Stimulated activated effector memory CD8-positive, alpha-beta T cell treated with anti-CD3 and anti-CD28 coated beads, Interleukin-12 subunit alpha, Interleukin-12 subunit beta, amount 100 ng/mL, for 72 hours (primary cell): ENCODE results near the gene CYTH4.
"Not testable (repeated sequence)": the region's sequence is repeated elsewhere in the genome, so short reads cannot be mapped to it uniquely, and the experiment has no call there.

Source experiments
- ATAC-seq: fragments of 150-1000 bp; cut with Tn5 transposase; 2 replicates; pipeline ENCODE4 v1.10.0; 2021
- DNase-seq, 2 donors: peaks; one replicate each; pipeline ENCODE4 v3.0.0; 2021 to 2022; ENCODE audit warnings: low spot score in 2 of 2
- H3K27ac Mint-ChIP-seq: one replicate; pipeline ENCODE4 v1.8.0; 2022; ENCODE audit warnings: mild to moderate bottlenecking, mixed read lengths
- H3K36me3 Mint-ChIP-seq: one replicate; pipeline ENCODE4 v1.8.0; 2022; ENCODE audit warnings: mild to moderate bottlenecking, mixed read lengths
- H3K4me1 Mint-ChIP-seq: one replicate; pipeline ENCODE4 v1.8.0; 2022; ENCODE audit warnings: mixed read lengths
- H3K4me3 Mint-ChIP-seq: one replicate; pipeline ENCODE4 v1.8.0; 2022; ENCODE audit warnings: mild to moderate bottlenecking, mixed read lengths
- H3K9me3 Mint-ChIP-seq: one replicate; pipeline ENCODE4 v1.8.0; 2022; ENCODE audit warnings: mixed read lengths

Gene CYTH4

GRCh38 chr22:37243402-37244113 lies 38.8 kb upstream of the CYTH4 start:
- peaks cover 63% of the 10 kb centered on the region for H3K36me3 Mint-ChIP-seq
- H3K4me1 Mint-ChIP-seq, result peaks cover 65% of the 10 kb centered on the region
- peak overlapping the region; percentile 93 for H3K4me3 Mint-ChIP-seq
- H3K9me3 Mint-ChIP-seq, result no peaks in the 10 kb centered on the region
- peak overlapping the region; percentile 97 for H3K27ac Mint-ChIP-seq
- peak in 1 of 2 donors; percentile 60 for DNase-seq
- ATAC-seq, result no peak

GRCh38 chr22:37244114-37244921 lies 38.0 kb upstream of the CYTH4 start, which contains the start of gene RAC2:
Gene RAC2 (minus strand): TSS chr22:37244269. CDS start chr22:37244148, 121 bp downstream.
- H3K4me3 Mint-ChIP-seq, result peak within 1 kb of the TSS; percentile 93
- no peaks in the 10 kb centered on the region for H3K9me3 Mint-ChIP-seq
- peaks cover 56% of the 10 kb centered on the region for H3K36me3 Mint-ChIP-seq
- H3K4me1 Mint-ChIP-seq, result peaks cover 62% of the 10 kb centered on the region
- peak within 1 kb of the TSS; percentile 97 for H3K27ac Mint-ChIP-seq
- DNase-seq, result peak; percentile 60 to 88
- ATAC-seq, result peak; percentile 72

DNA sequence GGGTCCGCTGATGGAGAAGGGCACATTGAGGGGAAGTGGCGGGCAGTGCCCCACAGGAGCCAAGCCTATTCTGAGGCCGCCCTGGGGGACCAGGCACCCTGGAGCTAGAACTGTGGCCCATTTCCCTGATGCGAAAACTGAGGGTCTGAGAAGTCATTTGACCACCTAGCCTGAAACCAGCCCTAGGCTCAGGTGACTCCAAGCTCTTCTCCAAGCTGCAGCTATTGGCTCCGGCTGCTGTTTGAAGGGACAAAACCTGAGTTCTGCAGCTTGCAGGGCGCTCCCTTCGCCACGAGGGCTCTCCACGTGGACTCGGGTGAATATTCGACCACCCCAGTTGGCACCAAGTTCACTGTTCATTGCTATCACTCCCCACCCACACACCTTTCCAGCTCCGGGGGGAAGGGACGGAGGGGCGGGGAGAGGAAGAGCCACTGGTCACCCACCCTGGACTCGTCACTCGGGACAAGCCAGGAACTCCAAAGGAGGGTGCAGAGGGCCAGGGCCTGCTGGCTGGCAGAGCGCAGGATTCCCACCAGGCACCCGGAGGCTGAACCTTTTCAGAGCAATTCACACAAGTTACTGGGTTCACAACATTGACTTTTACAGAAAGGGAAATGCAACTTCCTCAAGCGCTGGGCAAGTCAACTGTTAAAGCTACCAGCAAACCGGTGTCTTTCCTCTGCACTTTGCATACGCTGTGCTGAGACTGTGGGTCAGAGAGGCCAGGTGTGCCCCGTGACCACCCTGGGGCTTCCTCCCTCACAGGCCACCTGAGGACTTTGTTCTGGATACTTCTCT lies 37.2 kb upstream of the CYTH4 start:
- peak overlapping the region; percentile 97 for H3K27ac Mint-ChIP-seq
- H3K36me3 Mint-ChIP-seq, result peaks cover 48% of the 10 kb centered on the region
- ATAC-seq (no peak), DNase-seq (peak in 1 of 2 donors; percentile 52)
- peaks cover 59% of the 10 kb centered on the region for H3K4me1 Mint-ChIP-seq
- H3K9me3 Mint-ChIP-seq, result no peaks in the 10 kb centered on the region
- H3K4me3 Mint-ChIP-seq, result peak overlapping the region; percentile 93

GRCh38 chr22:37245740-37246139 lies 36.6 kb upstream of the CYTH4 start:
- ATAC-seq (no peak), DNase-seq (no peak)
- H3K27ac Mint-ChIP-seq, result no peak overlapping the region
- no peak overlapping the region for H3K4me3 Mint-ChIP-seq
- H3K36me3 Mint-ChIP-seq, result peaks cover 41% of the 10 kb centered on the region
- H3K9me3 Mint-ChIP-seq, result no peaks in the 10 kb centered on the region
- H3K4me1 Mint-ChIP-seq, result peaks cover 57% of the 10 kb centered on the region

GRCh38 chr22:37248251-37248650 lies 34.1 kb upstream of the CYTH4 start:
- peak overlapping the region; percentile 14 for H3K4me3 Mint-ChIP-seq
- peaks cover 46% of the 10 kb centered on the region for H3K4me1 Mint-ChIP-seq
- DNase-seq (no peak), ATAC-seq (peak; percentile 81)
- no peaks in the 10 kb centered on the region for H3K9me3 Mint-ChIP-seq
- H3K36me3 Mint-ChIP-seq, result peaks cover 16% of the 10 kb centered on the region
- H3K27ac Mint-ChIP-seq, result peak overlapping the region; percentile 66

- no peak for DNase-seq
- Mint-ChIP-seq H3K4me3 (no peak overlapping the region), H3K27ac (no peak overlapping the region), H3K9me3 (no peaks in the 10 kb centered on the region), H3K36me3 (no peaks in the 10 kb centered on the region), H3K4me1 (peaks cover 36% of the 10 kb centered on the region)
- ATAC-seq, result peak; percentile 22
Measured at GRCh38 chr22:37249986-37250385, 32.3 kb upstream of the CYTH4 start.

GRCh38 chr22:37251836-37252235 lies 30.5 kb upstream of the CYTH4 start:
- not testable (repeated sequence) for H3K9me3 Mint-ChIP-seq, ATAC-seq, DNase-seq, H3K36me3 Mint-ChIP-seq, H3K4me3 Mint-ChIP-seq
- Mint-ChIP-seq H3K4me1 (peaks cover 48% of the 10 kb centered on the region), H3K27ac (peak overlapping the region; percentile 70)

DNA sequence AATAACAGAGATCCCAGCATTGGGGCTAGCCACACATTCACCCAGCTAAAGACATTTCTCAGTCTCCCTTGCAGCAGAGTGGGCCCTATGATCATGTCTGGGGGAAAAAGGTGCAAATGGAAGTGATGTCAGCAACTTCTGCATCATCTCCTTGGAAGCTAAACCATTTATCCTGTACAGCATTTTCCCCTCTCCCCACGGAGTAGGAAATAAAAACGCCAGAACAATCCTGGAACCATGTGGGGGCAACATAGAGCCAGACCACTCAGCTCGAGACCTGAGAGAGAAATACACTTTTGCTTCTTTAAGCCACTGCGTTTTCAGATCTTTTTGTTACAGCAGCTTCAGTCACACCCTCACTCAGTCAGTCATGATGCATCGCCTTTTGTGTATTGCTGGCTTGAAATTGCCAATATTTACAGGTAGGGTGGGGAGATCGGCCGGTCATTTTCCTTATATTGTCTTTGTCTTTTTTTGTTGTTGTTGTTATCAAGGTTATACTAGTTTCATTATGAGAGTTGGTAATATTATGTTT lies 29.1 kb upstream of the CYTH4 start:
- Mint-ChIP-seq H3K36me3 (no peaks in the 10 kb centered on the region), H3K27ac (no peak overlapping the region), H3K4me1 (peaks cover 38% of the 10 kb centered on the region), H3K4me3 (no peak overlapping the region), H3K9me3 (no peaks in the 10 kb centered on the region)
- DNase-seq, result no peak
- ATAC-seq, result no peak

- Mint-ChIP-seq H3K27ac (no peak overlapping the region), H3K36me3 (no peaks in the 10 kb centered on the region), H3K4me3 (no peak overlapping the region), H3K4me1 (peaks cover 30% of the 10 kb centered on the region), H3K9me3 (no peaks in the 10 kb centered on the region)
- ATAC-seq, result no peak
- DNase-seq, result no peak
Measured at GRCh38 chr22:37254209-37254866, 28.0 kb upstream of the CYTH4 start.

- Mint-ChIP-seq H3K36me3 (no peaks in the 10 kb centered on the region), H3K4me3 (no peak overlapping the region), H3K27ac (peak overlapping the region; percentile 91), H3K9me3 (no peaks in the 10 kb centered on the region), H3K4me1 (peaks cover 32% of the 10 kb centered on the region)
- ATAC-seq (no peak), DNase-seq (no peak)
Measured at GRCh38 chr22:37254867-37255233, 27.5 kb upstream of the CYTH4 start.

GRCh38 chr22:37255558-37256006 lies 26.7 kb upstream of the CYTH4 start:
- Mint-ChIP-seq H3K4me1 (peaks cover 31% of the 10 kb centered on the region), H3K27ac (peak overlapping the region; percentile 91), H3K4me3 (peak overlapping the region; percentile 12), H3K36me3 (no peaks in the 10 kb centered on the region), H3K9me3 (no peaks in the 10 kb centered on the region)
- no peak for DNase-seq
- ATAC-seq, result no peak

- peaks cover 37% of the 10 kb centered on the region for H3K4me1 Mint-ChIP-seq
- no peak for ATAC-seq
- peak overlapping the region; percentile 91 for H3K27ac Mint-ChIP-seq
- H3K4me3 Mint-ChIP-seq, result peak overlapping the region; percentile 12
- no peaks in the 10 kb centered on the region for H3K9me3 Mint-ChIP-seq
- H3K36me3 Mint-ChIP-seq, result no peaks in the 10 kb centered on the region
- no peak for DNase-seq
Measured at GRCh38 chr22:37256075-37256726, 26.1 kb upstream of the CYTH4 start.

DNA sequence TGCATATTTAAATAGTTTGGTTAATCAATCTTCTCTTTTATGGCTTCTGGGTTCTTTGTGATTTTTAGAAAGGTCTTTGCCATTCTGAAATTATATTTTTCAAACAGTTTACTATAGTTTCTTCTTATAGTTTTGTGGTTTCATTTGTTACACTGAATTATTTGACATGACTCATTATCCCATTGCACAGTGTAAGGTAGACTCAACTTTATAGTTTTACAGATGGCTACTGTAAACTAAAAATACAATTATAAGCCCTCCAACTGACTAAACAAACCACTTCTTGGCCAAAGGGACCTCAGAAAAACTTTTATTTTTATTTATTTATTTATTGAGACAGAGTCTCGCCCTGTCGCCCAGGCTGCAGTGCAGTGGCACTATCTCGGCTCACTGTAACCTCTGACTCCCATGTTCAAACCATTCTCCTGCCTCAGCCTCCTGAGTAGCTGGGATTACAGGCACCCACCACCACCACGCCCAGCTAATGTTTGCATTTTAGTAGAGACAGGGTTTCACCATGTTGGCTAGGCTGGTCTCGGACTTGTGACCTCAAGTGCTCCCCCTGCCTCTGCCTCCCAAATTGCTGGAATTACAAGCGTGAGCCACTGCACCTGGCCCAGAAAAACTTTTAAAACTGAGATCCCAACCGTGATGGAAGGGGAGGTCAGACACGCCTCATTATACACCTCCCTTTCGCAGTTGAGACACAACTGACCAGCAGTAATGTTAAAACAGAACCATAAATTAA lies 24.1 kb upstream of the CYTH4 start:
- H3K36me3 Mint-ChIP-seq, result peaks cover 6% of the 10 kb centered on the region
- H3K4me3 Mint-ChIP-seq, result no peak overlapping the region
- no peaks in the 10 kb centered on the region for H3K9me3 Mint-ChIP-seq
- H3K4me1 Mint-ChIP-seq, result peaks cover 40% of the 10 kb centered on the region
- ATAC-seq (no peak), DNase-seq (no peak)
- H3K27ac Mint-ChIP-seq, result no peak overlapping the region
